SH-SY5Y (cell line): ENCODE results near the gene SNORC.

Experiments
- GATA2 ChIP-seq: IDR thresholded peaks from 2 replicates; pipeline ENCODE4 v1.6.1; 2011; ENCODE audit warnings: mild to moderate bottlenecking, low read depth, low read length
- GATA3 ChIP-seq: IDR thresholded peaks from 2 replicates; pipeline ENCODE4 v1.6.1; 2011; ENCODE audit warnings: low read depth, mild to moderate bottlenecking, low read length, moderate library complexity

- TF ChIP-seq GATA2, result no peak
- TF ChIP-seq GATA3, result no peak
These were observed 12.5 kb downstream of the SNORC start for GRCh38 chr2:232882505-232883115.
